Endodermal cell (in vitro differentiated cells): ENCODE data around the gene UBE2D2. TPM values are rescaled to one million over a fixed set of nuclear protein-coding genes. Genes with fewer than 3 reads are reported as not detected.
"Not testable (repeated sequence)": the region's sequence is repeated elsewhere in the genome, so short reads cannot be mapped to it uniquely, and the experiment has no call there.

Source experiments
- DNase-seq: peaks from one replicate; pipeline ENCODE4 v3.0.0-alpha.2; 2017
- H3K27ac ChIP-seq: 2 replicates; pipeline ENCODE4 v1.5.1; 2013; ENCODE audit warnings: mild to moderate bottlenecking, low read depth, low read length, moderate library complexity
- H3K27me3 ChIP-seq: 2 replicates; pipeline ENCODE4 v1.6.1; 2013; ENCODE audit warnings: mild to moderate bottlenecking, low read length, moderate library complexity; ENCODE audit not compliant: insufficient read depth, control insufficient read depth, poor library complexity, severe bottlenecking
- H3K36me3 ChIP-seq: 2 replicates; pipeline ENCODE4 v1.7.0; 2013; ENCODE audit warnings: mild to moderate bottlenecking, low read length, moderate library complexity; ENCODE audit not compliant: control insufficient read depth, insufficient read depth
- H3K4me1 ChIP-seq: one replicate; pipeline ENCODE4 v1.7.0; 2013; ENCODE audit warnings: low read length; ENCODE audit not compliant: control insufficient read depth, insufficient read depth
- H3K4me3 ChIP-seq: 2 replicates; pipeline ENCODE4 v1.5.1; 2013; ENCODE audit warnings: mild to moderate bottlenecking, low read length, moderate library complexity
- H3K9ac ChIP-seq: 2 replicates; pipeline ENCODE4 v1.6.1; 2013; ENCODE audit warnings: mild to moderate bottlenecking, low read length, moderate library complexity; ENCODE audit not compliant: poor library complexity, severe bottlenecking; ENCODE audit errors: extremely low read depth
- H3K9me3 ChIP-seq: 2 replicates; pipeline ENCODE4 v1.6.1; 2013; ENCODE audit warnings: mild to moderate bottlenecking, low read length, moderate library complexity; ENCODE audit not compliant: control insufficient read depth
- H3K27ac Mint-ChIP-seq: 2 replicates; pipeline ENCODE4 v1.8.0; 2020; ENCODE audit warnings: mixed read lengths
- H3K27me3 Mint-ChIP-seq: 2 replicates; pipeline ENCODE4 v1.8.0; 2021; ENCODE audit warnings: mild to moderate bottlenecking, mixed read lengths; ENCODE audit not compliant: insufficient read depth
- H3K36me3 Mint-ChIP-seq: 2 replicates; pipeline ENCODE4 v1.8.0; 2020; ENCODE audit warnings: low read depth, mixed read lengths
- H3K4me1 Mint-ChIP-seq: 2 replicates; pipeline ENCODE4 v1.8.0; 2020; ENCODE audit warnings: mixed read lengths
- H3K4me3 Mint-ChIP-seq: 2 replicates; pipeline ENCODE4 v1.8.0; 2020; ENCODE audit warnings: mild to moderate bottlenecking, moderate library complexity, mixed read lengths
- H3K9me3 Mint-ChIP-seq: 2 replicates; pipeline ENCODE4 v1.8.0; 2020; ENCODE audit warnings: mild to moderate bottlenecking, mixed read lengths
- WGBS, 2 experiments: methylation state at CpG; one replicate each; pipeline versions ENCODE4 v1.1.5 to v1.1.7; 2013; ENCODE audit warnings: missing lambda C conversion rate in 2 of 2, mixed read lengths in 1 of 2; ENCODE audit not compliant: insufficient coverage in 1 of 2, insufficient read length in 1 of 2; 5-methylcytosine and 5-hydroxymethylcytosine counted together
- total RNA-seq, 2 donors: library from RNA; stranded (reverse); fragmentation: NEBNext Ultra II Directional in 1 of 2; extraction: Animal tissue kit (Norgen Biotek cat#: 25700) in 1 of 2; gene quantifications; 2 replicates in 1 of 2; 3 replicates in 1 of 2; pipeline ENCODE4 v1.2.1, GENCODE V29; 2021
- TF ChIP-seq, protein P1 (sequence below): fragments of 200-600 bp; sonication (generic); conservative IDR thresholded peaks from 2 replicates; pipeline ENCODE4 v1.5.0; 2021; ENCODE audit warnings: antibody characterized with exemption, mild to moderate bottlenecking

UBE2D2 gene
- total RNA-seq, 2 donors from 2014 or later = 172 to 202 TPM

DNA sequence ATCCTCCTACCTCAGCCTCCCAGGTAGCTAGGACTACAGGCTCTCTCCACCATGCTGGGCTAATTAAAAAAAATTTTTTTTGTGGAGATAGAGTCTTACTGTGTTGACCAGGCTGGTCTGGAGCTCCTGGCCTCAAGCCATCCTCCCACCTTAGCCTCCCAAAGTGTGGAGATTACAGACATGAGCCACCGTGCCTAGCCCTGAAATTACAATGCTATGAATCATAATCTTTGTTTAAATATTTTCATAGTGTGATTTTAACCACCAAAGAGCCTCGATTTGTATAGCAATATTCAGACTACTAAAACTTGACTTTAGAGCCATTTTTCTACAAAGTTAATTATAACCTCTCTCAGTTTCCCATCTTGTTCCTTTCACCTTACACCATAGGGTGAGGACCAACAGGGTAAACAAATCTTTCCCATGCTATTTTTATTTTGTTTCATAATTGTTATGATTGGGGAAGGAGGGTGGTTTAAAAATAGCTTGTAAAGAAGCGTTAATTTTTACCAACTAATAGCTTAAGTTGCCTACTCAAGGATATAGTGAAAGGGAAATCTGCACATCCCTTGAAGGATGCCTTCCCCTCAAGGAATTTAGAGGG lies 32.7 kb downstream of the UBE2D2 start:
- H3K4me3 ChIP-seq = no peak overlapping the region
- no peak overlapping the region for H3K4me3 Mint-ChIP-seq
- WGBS, 2 experiments = 86 to 100% methylated on average over 1 to 3 of the region's 3 CpGs
- TF ChIP-seq, protein P1, sequence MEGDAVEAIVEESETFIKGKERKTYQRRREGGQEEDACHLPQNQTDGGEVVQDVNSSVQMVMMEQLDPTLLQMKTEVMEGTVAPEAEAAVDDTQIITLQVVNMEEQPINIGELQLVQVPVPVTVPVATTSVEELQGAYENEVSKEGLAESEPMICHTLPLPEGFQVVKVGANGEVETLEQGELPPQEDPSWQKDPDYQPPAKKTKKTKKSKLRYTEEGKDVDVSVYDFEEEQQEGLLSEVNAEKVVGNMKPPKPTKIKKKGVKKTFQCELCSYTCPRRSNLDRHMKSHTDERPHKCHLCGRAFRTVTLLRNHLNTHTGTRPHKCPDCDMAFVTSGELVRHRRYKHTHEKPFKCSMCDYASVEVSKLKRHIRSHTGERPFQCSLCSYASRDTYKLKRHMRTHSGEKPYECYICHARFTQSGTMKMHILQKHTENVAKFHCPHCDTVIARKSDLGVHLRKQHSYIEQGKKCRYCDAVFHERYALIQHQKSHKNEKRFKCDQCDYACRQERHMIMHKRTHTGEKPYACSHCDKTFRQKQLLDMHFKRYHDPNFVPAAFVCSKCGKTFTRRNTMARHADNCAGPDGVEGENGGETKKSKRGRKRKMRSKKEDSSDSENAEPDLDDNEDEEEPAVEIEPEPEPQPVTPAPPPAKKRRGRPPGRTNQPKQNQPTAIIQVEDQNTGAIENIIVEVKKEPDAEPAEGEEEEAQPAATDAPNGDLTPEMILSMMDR = no peak
- no peaks in the 10 kb centered on the region for H3K27me3 Mint-ChIP-seq
- H3K9me3 ChIP-seq = peaks cover 7% of the 10 kb centered on the region
- no peaks in the 10 kb centered on the region for H3K4me1 ChIP-seq
- no peak overlapping the region for H3K27ac Mint-ChIP-seq
- H3K9ac ChIP-seq = no peak overlapping the region
- H3K36me3 ChIP-seq = peaks cover 21% of the 10 kb centered on the region
- peaks cover 7% of the 10 kb centered on the region for H3K4me1 Mint-ChIP-seq
- H3K9me3 Mint-ChIP-seq = no peaks in the 10 kb centered on the region
- H3K27ac ChIP-seq = no peak overlapping the region
- DNase-seq = no peak
- peaks cover 30% of the 10 kb centered on the region for H3K36me3 Mint-ChIP-seq
- H3K27me3 ChIP-seq = no peaks in the 10 kb centered on the region

DNA sequence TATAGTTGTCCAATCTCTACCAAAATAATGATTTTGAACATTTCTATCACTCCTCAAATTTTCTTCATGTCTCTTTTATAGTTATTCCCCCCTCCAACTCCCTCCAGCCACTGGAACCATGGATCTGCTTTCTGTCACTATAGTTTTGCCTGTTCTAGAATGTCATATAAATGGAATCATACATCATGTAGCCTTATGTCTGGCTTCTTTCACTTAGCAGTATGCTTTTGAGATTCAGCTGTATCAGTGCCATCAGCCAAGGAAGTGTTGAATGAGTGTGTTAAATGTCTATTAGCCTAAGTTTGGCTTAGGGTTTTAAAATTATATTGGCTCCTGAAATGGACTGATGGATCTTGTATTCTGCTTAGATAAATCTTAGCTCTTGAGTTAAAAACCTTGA lies 36.0 kb downstream of the UBE2D2 start:
- H3K27ac Mint-ChIP-seq = no peak overlapping the region
- peaks cover 3% of the 10 kb centered on the region for H3K4me1 Mint-ChIP-seq
- TF ChIP-seq, protein P1 = no peak
- no peak overlapping the region for H3K9ac ChIP-seq
- no peak overlapping the region for H3K4me3 ChIP-seq
- H3K36me3 Mint-ChIP-seq = peaks cover 34% of the 10 kb centered on the region
- peaks cover 35% of the 10 kb centered on the region for H3K36me3 ChIP-seq
- no peak overlapping the region for H3K27ac ChIP-seq
- H3K4me1 ChIP-seq = no peaks in the 10 kb centered on the region
- H3K27me3 Mint-ChIP-seq = no peaks in the 10 kb centered on the region
- H3K4me3 Mint-ChIP-seq = no peak overlapping the region
- no peaks in the 10 kb centered on the region for H3K9me3 Mint-ChIP-seq
- no peak for DNase-seq
- H3K9me3 ChIP-seq = peaks cover 7% of the 10 kb centered on the region
- H3K27me3 ChIP-seq = no peaks in the 10 kb centered on the region

DNA sequence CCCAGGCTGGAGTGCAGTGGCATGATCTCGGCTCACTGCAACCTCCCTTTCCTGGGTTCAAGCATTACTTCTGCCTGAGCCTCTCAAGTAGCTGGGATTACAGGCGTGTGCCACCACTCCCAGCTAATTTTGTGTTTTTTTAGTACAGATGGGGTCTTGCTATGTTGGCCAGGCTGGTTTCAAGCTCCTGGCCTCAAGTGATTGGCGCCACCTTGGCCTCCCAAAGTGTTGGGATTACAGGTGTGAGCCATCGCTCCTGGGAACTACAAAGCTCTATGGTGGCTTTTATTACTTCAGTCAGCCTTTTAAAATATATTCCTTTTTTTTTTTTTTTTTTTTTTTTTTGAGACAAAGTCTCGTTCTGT lies 37.4 kb downstream of the UBE2D2 start:
- not testable (repeated sequence) for H3K9me3 Mint-ChIP-seq, DNase-seq, H3K4me3 ChIP-seq, H3K9ac ChIP-seq, H3K27ac Mint-ChIP-seq, H3K27ac ChIP-seq, H3K9me3 ChIP-seq, H3K27me3 Mint-ChIP-seq, H3K4me3 Mint-ChIP-seq, H3K4me1 Mint-ChIP-seq, H3K27me3 ChIP-seq, H3K4me1 ChIP-seq
- 96 to 100% methylated on average over 1 to 5 of the region's 5 CpGs for WGBS, 2 experiments
- H3K36me3 Mint-ChIP-seq = peaks cover 42% of the 10 kb centered on the region
- H3K36me3 ChIP-seq = peaks cover 46% of the 10 kb centered on the region

DNA sequence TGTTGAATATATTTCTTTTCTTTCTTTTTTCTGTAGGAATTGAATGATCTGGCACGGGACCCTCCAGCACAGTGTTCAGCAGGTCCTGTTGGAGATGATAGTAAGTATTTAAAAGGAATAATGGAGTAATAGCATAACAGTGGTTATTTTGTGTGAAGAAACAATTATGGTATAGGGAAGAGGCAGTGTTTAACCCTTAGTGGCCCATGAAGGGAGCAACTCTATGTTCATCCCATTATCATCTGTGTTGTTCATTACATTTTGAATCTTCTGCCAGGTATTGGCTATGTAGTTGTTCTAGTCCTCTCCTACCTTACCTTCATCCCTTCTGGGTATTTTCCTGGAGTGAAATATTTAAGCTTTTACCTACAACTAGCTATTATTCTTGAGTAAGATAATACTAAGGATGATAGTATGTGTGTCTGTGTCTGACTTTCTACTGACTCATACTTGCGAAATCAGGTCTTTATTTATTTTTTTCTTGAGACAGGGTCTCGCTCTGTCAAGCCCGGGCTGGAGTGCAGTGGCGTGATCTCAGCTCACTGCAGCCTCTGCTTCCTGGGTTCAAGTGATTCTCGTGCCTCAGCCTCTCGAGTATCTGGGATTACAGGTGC lies 39.3 kb downstream of the UBE2D2 start:
- Histone ChIP-seq H3K36me3 (peaks cover 41% of the 10 kb centered on the region), H3K27me3 (no peaks in the 10 kb centered on the region), H3K9me3 (no peaks in the 10 kb centered on the region), H3K27ac (no peak overlapping the region), H3K9ac (no peak overlapping the region), H3K4me3 (no peak overlapping the region), H3K4me1 (no peaks in the 10 kb centered on the region)
- Mint-ChIP-seq H3K4me3 (no peak overlapping the region), H3K4me1 (no peaks in the 10 kb centered on the region), H3K27me3 (no peaks in the 10 kb centered on the region), H3K9me3 (no peaks in the 10 kb centered on the region), H3K27ac (no peak overlapping the region), H3K36me3 (peaks cover 42% of the 10 kb centered on the region)
- WGBS, 2 experiments = 96 to 97% methylated on average over 6 to 7 of the region's 7 CpGs
- TF ChIP-seq, protein P1 = no peak
- DNase-seq = no peak
